ENCODE results near the gene SLC9C1.

Gene SLC9C1

GRCh38 chr3:112132975-112133448, 161.0 kb downstream of the SLC9C1 start, which contains the start of gene GCSAM:
Gene GCSAM (minus strand): TSS chr3:112133248. CDS start chr3:112133120, 128 bp downstream.
- H3K4me3 ChIP-seq (ENCODE audit: low read depth, low read length), result no peak within 1 kb of the TSS

DNA sequence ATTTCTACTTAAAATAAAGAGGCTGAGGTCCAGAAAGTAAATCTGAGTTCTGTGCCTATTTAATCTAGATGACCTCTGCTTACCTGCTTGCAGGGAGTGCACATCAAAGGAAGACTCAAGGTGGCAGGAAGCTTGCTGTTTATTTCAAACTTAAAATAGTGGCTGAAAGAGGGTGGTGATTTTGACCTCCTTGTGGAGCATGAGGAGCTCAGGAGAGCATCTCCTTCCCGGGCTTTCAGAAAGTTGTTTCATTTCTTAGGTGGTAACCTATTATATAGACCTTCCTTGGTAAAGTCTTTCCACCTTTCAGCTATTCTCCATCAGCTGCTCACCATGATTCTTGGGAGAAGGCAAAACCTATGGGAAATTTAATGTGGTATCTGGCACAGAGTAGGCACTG, 161.5 kb downstream of the SLC9C1 start:
- H3K4me3 ChIP-seq (ENCODE audit: low read depth, low read length), result no peak overlapping the region

- H3K4me3 ChIP-seq (ENCODE audit: low read depth, low read length), result no peak overlapping the region
Measured at GRCh38 chr3:112132088-112132487, 161.9 kb downstream of the SLC9C1 start.

GRCh38 chr3:112131111-112131510, 162.9 kb downstream of the SLC9C1 start:
- no peak overlapping the region for H3K4me3 ChIP-seq (ENCODE audit: low read depth, low read length)

DNA sequence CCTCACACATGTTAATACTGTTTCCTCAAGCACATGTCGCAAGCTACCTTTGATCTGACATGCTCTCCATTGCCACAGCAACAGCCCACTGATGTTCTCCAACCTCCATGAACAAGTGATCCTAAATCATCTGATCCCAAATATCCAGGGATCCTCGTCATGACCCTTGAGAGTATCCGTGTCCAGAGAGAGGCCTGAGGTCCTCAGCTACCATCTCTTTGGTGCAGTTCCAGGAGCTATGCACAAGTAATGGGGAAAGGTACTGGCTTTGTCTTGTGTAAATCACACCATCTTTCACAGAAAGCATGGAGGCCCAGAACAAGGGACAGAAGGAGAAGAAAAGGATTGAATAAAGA, 163.4 kb downstream of the SLC9C1 start:
- H3K4me3 ChIP-seq (ENCODE audit: low read depth, low read length), result no peak overlapping the region

- H3K4me3 ChIP-seq (ENCODE audit: low read depth, low read length), result no peak overlapping the region
Measured at GRCh38 chr3:112129925-112130637, 163.9 kb downstream of the SLC9C1 start.

- H3K4me3 ChIP-seq (ENCODE audit: low read depth, low read length), result no peak overlapping the region
Measured at GRCh38 chr3:112128843-112129727, 164.9 kb downstream of the SLC9C1 start.

- H3K4me3 ChIP-seq (ENCODE audit: low read depth, low read length), result no peak overlapping the region
Measured at GRCh38 chr3:112127522-112128494, 166.2 kb downstream of the SLC9C1 start.

GRCh38 chr3:112126511-112126911, 167.5 kb downstream of the SLC9C1 start:
- H3K4me3 ChIP-seq (ENCODE audit: low read depth, low read length), result no peak overlapping the region

DNA sequence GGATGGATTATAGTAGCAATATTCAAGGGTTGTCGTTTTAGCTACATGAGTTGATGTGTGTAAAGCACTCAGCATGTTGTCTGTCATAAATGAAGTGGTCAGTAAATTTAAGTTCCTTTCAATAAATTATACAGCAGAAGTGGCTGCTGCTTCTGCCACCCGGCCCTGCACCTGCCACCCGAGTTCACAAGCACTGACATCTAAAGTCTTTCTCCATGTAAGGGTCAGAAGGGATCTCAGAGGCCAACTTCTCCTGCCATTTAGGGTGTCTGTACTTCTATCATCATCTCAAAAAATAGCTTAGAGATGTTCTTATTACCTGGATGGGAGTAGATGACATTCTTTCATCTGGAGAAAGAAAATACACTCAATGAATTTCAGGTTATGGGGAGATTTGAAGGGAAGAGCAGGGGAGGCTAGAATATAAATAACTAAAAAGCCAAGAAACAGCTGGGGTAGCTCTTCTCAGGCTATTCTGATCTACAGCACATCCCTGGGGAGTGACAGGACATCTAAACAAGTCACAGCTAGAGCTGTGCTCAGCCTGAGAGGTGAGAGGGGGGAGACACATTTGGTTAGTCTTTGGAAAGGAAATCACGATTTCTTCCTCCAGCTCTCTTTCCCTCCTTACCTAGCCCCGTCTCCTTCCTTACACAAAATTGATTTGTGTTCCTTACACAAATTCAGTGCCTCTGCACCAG, 169.0 kb downstream of the SLC9C1 start:
- H3K4me3 ChIP-seq (ENCODE audit: low read depth, low read length), result no peak overlapping the region

- H3K4me3 ChIP-seq (ENCODE audit: low read depth, low read length), result no peak overlapping the region
Measured at GRCh38 chr3:112123548-112123947, 170.5 kb downstream of the SLC9C1 start.

- H3K4me3 ChIP-seq (ENCODE audit: low read depth, low read length), result no peak overlapping the region
Measured at GRCh38 chr3:112122870-112123269, 171.1 kb downstream of the SLC9C1 start.

DNA sequence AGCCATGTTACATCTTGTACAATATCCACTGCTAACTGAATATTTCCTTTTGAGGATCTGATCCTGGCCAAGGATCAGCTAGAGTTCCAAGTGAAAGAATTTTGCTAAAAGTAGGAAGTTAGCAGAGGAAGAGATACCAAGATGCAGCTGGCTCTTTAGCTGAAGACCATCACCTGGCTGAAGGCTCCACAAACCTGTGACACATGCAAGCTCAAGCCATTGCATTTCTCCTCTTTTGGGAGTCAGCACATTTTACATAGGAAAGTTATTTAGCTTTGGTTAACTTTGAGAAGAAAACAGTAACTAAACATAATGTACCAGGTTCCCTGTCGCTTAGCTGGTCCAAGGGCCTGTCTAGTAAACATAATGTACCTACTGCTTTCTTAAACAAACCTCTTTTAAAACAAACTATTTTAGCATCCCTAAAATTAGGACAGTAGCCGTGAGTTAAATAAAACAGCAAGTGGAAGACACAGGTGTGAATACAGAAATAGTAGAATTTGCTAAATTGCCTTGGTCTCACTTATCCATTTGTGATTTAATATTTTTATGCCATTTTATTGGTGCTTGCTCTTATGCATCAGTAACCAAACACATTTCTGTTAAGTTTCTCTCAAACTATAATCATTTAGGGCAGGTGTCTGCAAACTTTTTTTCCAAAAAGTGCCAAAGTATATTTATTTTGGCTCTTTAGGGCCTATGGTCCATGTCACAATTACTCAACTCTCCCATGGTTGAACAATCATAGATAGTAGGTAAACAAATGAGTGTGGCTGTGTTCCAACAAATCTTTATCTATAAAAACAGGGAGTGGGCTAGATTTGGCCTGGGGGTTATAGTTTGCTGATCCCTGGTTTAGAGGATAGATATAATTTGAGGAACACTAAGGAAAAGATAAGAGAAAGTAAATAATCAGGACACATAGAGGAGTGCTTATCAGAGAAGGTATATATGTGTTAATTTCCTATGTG, 172.2 kb downstream of the SLC9C1 start:
- H3K4me3 ChIP-seq (ENCODE audit: low read depth, low read length), result no peak overlapping the region

GRCh38 chr3:112119962-112120836, 173.8 kb downstream of the SLC9C1 start:
- no peak overlapping the region for H3K4me3 ChIP-seq (ENCODE audit: low read depth, low read length)

DNA sequence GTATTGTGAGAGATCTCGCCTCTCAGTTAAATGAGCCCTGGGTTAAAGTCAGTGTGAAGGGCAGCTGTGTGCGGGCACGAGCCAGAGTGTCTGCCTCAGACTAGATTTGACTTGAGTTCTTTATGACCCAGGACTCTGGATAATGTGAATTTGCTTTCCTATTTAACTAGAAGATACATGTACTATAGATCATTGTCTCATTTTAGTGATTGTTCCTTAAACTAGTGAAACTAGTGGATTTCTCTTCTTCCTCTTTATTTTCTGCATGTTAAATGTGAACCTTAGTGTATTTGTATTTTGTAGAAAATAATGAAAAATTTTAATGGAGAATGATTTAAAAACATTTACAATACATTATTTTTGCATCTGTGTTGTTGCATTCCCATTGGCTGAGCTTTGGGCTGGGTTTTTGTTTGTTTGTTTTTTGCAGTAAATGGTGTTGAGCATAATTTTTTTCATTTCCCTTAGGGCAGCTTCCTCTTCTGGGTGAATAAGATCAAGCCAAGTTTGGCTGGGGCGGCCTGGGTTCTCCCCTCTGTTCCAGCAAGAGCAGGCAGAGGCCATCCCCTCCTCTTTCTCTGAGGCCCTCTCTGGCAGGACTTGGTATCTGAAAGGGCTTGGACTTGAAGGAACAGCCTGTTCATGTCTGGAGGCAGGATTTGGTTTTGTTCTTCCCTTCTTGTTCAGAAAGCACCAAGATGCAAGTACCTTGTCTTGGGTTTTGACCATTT, 176.0 kb downstream of the SLC9C1 start:
- no peak overlapping the region for H3K4me3 ChIP-seq (ENCODE audit: low read depth, low read length)

DNA sequence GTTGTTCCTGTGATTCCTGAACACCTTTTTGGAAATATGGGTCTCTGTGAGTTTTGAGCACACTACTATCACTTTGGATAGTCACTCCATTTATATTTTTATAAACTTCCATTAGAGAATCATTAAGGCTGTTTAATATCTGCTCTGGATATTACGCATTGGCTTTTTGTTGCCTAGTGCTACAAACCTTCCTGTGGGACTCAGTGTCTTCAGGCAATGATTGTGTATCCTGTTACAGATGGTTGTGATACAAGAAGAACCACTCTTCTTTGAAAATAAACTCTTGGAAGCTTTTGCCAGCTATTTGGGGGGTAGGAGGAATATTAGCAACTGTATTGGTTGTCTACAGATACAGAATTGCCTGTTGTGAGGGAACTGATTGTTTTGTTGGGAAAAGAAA, 176.6 kb downstream of the SLC9C1 start:
- no peak overlapping the region for H3K4me3 ChIP-seq (ENCODE audit: low read depth, low read length)

- H3K4me3 ChIP-seq (ENCODE audit: low read depth, low read length), result no peak overlapping the region
Measured at GRCh38 chr3:112116748-112117186, 177.2 kb downstream of the SLC9C1 start.
